Measurements from ENCODE around the gene NUP98.
A peak's percentile ranks its signal among the peaks of the same experiment; 100 is the strongest.
"Not testable (repeated sequence)": the region's sequence is repeated elsewhere in the genome, so short reads cannot be mapped to it uniquely, and the experiment has no call there.

Gene NUP98

GRCh38 chr11:3827434-3828186 is 30.3 kb upstream of the NUP98 start:
- DNase-seq (ENCODE audit: low read depth in 1 of 2, low spot score in 1 of 2), result no peak

GRCh38 chr11:3826721-3827120 is 29.4 kb upstream of the NUP98 start:
- no peak for DNase-seq (ENCODE audit: low read depth in 1 of 2, low spot score in 1 of 2)

GRCh38 chr11:3825473-3826154 is 28.3 kb upstream of the NUP98 start:
- no peak for DNase-seq (ENCODE audit: low read depth in 1 of 2, low spot score in 1 of 2)

DNA sequence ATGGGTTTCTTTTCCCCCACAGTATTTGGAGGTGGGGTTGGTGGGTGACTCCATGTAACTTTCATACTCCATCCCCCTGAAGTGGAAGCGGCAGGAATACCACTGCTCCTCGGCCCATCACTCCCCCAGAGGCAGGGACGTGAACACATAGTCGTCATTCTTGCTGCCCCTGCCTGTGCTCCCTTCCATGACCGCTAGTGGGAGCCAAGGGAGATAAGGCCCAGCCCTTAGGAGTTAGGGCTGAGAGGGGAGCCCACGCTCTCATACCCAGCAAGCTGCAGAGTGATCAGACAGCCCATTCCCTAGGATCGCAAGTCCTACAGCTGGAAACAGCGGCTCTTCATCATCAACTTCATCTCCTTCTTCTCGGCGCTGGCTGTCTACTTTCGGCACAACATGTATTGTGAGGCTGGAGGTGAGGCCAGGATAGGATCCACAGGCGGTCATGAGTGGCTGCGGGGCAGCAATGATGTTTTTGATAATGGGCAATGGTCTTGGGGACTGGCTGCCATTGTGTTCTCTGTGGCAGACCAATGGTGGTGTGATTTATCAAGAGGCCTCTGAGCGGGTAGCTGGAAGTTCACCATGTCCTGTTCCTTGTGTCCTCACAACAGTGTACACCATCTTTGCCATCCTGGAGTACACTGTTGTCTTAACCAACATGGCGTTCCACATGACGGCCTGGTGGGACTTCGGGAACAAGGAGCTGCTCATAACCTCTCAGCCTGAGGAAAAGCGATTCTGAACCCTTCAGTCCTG is 27.5 kb upstream of the NUP98 start:
- DNase-seq (ENCODE audit: low read depth in 1 of 2, low spot score in 1 of 2), result peak; percentile 65 to 70

- DNase-seq (ENCODE audit: low read depth in 1 of 2, low spot score in 1 of 2), result no peak
Measured at GRCh38 chr11:3823762-3824506, 26.6 kb upstream of the NUP98 start.

DNA sequence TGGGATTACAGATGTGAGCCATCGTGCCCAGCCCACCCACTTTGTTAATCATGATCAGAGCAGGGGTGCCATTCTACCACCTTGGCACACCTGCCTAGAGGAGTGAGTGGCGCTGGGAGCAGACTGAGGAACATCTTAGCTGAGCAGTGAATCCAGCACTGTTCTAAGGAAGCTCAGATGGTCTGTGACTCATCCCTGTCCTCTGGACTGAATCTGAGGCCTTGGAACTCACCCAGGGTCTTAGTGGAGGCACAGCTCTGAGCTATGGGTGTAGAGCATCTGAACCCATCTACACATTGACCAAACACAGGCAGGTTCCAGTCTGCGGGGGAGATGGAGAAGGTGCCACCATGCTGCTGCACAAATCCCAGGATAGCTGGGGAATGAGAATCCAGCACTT is 25.9 kb upstream of the NUP98 start:
- no peak for DNase-seq (ENCODE audit: low read depth in 1 of 2, low spot score in 1 of 2)

DNA sequence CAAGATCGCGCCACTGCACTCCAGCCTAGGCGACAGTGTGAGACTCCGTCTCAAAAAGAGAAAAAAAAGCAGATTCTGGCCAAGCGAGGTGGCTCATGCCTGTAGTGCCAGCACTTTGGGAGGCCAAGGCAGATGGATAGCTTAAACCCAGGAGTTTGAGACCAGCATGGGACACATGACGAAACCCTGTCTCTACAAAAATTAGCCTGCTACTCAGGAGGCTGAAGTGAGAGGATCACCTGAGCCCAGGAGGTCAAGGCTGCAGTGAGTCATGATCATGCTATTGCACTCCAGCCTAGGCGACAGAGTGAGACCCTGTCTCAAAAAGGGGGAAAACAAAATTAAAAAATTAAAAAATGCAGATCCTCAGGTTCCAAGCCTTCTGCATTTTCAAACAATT is 25.0 kb upstream of the NUP98 start:
- no peak for DNase-seq (ENCODE audit: low read depth in 1 of 2, low spot score in 1 of 2)

- no peak for DNase-seq (ENCODE audit: low read depth in 1 of 2, low spot score in 1 of 2)
Measured at GRCh38 chr11:3820971-3821370, 23.6 kb upstream of the NUP98 start.

- DNase-seq (ENCODE audit: low read depth in 1 of 2, low spot score in 1 of 2), result no peak
Measured at GRCh38 chr11:3817181-3817800, 19.9 kb upstream of the NUP98 start.

DNA sequence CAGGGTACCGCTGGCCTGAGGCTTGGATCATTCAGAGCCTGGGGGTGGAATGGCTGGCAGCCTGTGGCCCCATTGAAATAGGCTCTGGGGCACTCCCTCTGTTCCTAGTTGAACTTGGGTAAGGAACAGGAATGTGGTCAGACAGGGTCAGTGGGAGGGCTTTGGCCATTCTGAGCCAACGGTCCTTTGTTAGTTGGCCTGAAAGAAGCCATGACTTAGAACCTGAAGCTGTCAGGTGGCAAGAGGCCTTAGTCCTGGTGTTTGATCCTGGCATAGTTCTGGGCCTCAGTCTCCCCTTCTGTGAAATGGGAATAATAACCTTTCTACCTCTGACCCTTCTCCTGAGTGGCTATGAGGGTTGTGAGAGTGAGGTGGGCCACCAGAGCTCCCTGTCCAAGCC is 19.3 kb upstream of the NUP98 start:
- no peak for DNase-seq (ENCODE audit: low read depth in 1 of 2, low spot score in 1 of 2)

DNA sequence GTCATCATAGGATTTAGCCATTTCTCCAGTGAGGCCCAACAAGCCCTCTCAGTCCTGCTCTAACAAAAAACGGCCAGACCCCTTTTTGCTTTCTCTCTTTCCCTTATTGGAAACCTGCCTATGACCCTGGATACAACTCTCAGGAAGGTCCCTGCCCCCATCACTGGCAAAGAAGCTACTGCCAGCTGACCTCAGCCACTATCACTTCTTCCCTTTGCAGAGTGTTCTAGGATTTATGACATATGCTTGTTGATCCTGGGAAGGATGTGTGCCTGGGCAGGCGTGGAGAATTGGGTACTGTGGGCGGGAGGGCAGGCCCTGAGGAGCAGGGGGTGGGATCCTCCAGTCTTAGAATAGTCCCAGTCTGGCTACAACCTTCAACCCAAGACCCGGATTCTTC is 18.5 kb upstream of the NUP98 start:
- DNase-seq (ENCODE audit: low read depth in 1 of 2, low spot score in 1 of 2), result no peak

GRCh38 chr11:3814832-3815231 is 17.5 kb upstream of the NUP98 start:
- not testable (repeated sequence) for DNase-seq (ENCODE audit: low read depth in 1 of 2, low spot score in 1 of 2)

- no peak for DNase-seq (ENCODE audit: low read depth in 1 of 2, low spot score in 1 of 2)
Measured at GRCh38 chr11:3810951-3811350, 13.6 kb upstream of the NUP98 start.

GRCh38 chr11:3810446-3810845 is 13.1 kb upstream of the NUP98 start:
- no peak for DNase-seq (ENCODE audit: low read depth in 1 of 2, low spot score in 1 of 2)

- DNase-seq (ENCODE audit: low read depth in 1 of 2, low spot score in 1 of 2), result no peak
Measured at GRCh38 chr11:3809624-3809928, 12.2 kb upstream of the NUP98 start.

- no peak for DNase-seq (ENCODE audit: low read depth in 1 of 2, low spot score in 1 of 2)
Measured at GRCh38 chr11:3808861-3809623, 11.7 kb upstream of the NUP98 start.

DNA sequence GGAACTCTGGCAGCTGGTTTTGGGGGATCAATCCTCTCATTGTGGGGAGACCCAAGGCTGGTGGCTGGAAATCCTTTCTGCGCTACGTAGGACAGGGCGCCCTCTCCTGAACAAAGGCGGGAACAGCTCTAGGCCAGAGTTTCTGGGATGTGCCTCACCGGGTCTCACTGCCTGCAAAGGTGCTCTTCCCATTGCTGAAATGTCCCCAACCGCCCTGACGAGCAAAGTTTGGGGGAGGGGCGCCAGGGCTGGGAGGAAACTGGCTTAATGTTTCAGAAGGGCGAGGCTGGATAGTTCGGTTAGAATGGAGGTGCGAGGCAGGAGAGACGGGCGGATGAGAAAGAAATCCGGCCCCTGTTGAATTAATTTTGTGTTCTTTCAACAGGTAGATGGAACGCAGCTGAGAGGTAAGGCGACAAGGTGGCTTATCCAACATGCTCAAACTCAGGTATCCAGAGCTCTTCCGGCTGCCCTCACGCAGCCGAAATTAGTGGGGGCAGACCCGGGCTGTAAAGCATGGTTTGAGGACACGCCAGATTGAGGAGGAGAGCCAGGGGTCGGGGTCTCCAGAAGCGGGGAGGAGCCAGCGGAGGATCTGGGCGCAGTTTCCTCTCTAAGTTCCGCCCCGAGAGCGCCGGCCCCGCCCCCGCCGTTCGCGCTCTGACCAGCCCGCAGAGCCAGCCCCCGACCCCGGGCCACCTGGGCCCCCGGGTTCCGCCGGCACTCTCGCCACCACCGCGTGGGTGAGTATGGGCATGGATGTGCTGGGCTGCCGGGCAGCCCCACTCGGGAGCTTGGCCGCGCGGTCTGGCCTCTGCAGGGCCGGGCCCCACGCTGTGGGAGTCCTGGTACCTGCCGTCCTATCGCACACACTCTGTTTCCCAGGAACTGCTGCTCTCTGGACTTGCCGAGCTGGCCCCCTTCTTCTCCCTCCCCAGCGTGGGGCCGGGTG is 10.8 kb upstream of the NUP98 start, which contains the start of gene PGAP2:
Gene PGAP2 (plus strand): TSS at position 652 of the 952 bp plus-strand sequence. CDS start 2,700 bp downstream, outside the sequence.
- DNase-seq (ENCODE audit: low read depth in 1 of 2, low spot score in 1 of 2), result peak in 1 of 2 donors; percentile 46

GRCh38 chr11:3803726-3804495 is 6.6 kb upstream of the NUP98 start:
- DNase-seq (ENCODE audit: low read depth in 1 of 2, low spot score in 1 of 2), result no peak
